Esophagus mucosa (tissue), 1 donor: ENCODE data around the gene CMIP. TPM values are rescaled to one million over a fixed set of nuclear protein-coding genes. Genes with fewer than 3 reads are reported as not detected.
A peak's percentile ranks its signal among the peaks of the same experiment; 100 is the strongest.

ENCODE experiments used
- ATAC-seq: fragments of 200-7000 bp; cut with Tn5 transposase; one replicate; pipeline ENCODE4 v1.9.1; 2020
- total RNA-seq: library from RNA; stranded (reverse); gene quantifications from one replicate; pipeline ENCODE4 v1.2.4, GENCODE V29; 2023
- donor health status: DM: yes; HTN: yes; CAD: no.

CMIP gene
- total RNA-seq, 1 donor from 2014 or later: 47.0 TPM

DNA sequence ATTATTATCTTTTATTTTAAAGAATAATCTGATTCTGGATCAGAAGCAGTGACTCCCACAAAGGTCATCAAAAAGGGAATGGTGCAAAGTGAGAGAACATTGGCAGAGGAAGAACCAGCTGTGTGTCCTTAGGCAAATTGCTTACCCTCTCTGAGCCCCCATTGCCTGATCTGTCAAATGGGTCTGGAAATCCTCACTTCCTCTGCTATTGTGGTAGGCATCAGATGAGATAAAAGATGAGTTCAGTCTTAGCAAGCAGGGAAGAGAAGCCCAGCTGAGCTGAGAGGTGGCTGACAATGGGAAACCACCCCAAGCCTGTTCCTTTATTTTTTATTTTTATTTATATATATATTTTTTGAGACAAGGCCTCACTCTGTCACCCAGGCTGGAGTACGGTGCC lies 310.2 kb downstream of the CMIP start:
- no peak for ATAC-seq

DNA sequence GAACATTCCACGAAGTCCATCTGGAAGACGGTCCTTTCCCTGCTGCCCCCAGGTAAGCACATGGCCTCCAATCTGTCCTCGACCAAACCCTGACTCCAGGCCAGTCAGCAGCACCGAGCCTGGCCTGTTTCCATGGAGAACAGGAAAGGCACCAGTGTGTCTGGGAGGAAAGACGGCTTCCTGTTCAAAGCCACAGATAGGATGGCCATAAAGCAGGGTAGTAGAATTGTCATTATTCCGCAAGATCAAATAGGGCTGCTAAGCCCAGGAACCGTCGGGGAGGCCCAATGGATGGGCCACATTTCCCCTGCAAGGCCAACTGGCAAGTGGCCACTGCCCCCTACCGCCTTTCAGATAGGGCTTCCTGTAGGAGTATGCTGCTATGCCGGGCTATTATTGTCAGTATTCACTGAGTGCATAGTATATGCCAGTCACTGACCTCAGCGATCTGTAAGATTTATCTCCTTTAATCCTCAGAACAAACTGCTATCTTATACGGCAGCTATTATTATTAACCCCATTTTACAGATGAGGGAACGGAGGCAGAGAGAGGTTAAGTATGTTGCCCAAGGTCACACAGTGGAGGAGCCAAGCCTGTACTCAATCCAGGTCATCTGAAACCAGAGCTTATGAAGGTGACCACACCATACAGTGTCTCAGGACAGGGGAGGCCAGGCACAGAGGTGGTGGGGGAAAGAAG lies 311.5 kb downstream of the CMIP start:
- ATAC-seq: peak; percentile 12

DNA sequence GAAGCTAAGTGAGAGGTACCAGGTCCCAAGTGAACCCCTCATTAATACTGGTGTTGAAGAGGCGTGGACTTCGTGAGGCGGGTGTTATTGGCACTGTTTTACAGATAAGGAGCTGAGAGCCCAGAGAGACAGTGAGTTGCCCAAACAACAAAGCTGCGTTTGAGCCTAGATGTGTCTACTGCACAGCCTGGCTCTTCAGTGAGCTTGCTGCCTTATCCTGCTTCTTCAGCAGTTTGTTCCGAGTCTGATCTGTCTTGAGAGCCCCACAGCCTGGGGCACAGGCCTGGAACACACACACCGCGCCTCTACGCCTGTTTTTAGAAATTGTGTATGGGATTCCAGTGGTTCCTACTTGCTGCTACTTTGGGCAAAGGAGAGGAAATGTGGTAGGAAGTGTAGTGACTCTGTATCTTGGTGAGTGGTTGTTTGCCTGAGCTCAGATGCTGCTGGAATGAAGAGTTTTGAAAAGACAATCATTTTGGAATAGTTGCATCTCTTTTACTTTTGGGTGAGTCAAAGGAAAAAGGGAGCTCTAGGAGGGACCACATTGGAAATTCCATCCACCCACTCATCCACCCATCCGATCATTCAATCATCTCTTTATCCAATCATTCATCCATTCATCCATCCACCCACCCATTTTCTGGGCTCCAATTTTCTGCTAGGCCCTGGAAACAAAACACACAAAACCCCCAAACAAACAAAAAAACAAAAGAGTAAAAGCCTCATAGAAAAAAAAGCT lies 312.2 kb downstream of the CMIP start:
- ATAC-seq: no peak

DNA sequence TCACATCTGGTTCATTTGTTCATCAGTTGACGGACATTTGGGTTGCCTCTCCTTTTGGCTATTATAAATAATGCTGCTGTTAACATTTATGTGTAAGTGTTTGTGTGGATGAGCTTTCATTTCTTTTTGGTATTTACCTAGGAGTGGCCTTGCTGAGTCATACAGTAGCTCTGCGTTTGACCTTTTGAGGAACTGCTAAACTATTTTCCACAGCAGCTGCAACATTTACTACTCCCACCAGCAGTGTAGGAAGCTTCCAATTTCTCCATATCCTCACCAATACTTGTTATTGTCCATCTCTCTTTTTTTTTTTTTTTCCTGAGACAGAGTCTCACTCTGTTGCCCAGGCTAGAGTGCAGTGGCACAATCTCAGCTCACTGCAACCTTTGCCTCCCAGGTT lies 313.8 kb downstream of the CMIP start:
- ATAC-seq: peak; percentile 82

Other genes with a start within 250 kb of the CMIP start
- 0.32 TPM for gene BCO1, start 206.1 kb upstream of the CMIP start, total RNA-seq
- 19.9 TPM for gene GAN, start 129.8 kb upstream of the CMIP start, total RNA-seq